ENCODE results near the gene NFU1.

- TF ChIP-seq CTCF (IDR thresholded peaks at IDR 0.05) (no peak), POLR2A (IDR thresholded peaks at IDR 0.05) (no peak)
These were observed 68.6 kb downstream of the NFU1 start for GRCh38 chr2:69368588-69368987.
